Measurements from ENCODE around the gene BTLA.
"Not testable (repeated sequence)": the region's sequence is repeated elsewhere in the genome, so short reads cannot be mapped to it uniquely, and the experiment has no call there.

BTLA gene

GRCh38 chr3:112504123-112504522 lies 4.9 kb upstream of the BTLA start:
- DNase-seq (ENCODE audit: low read depth): no peak
- TF ChIP-seq, protein P1, sequence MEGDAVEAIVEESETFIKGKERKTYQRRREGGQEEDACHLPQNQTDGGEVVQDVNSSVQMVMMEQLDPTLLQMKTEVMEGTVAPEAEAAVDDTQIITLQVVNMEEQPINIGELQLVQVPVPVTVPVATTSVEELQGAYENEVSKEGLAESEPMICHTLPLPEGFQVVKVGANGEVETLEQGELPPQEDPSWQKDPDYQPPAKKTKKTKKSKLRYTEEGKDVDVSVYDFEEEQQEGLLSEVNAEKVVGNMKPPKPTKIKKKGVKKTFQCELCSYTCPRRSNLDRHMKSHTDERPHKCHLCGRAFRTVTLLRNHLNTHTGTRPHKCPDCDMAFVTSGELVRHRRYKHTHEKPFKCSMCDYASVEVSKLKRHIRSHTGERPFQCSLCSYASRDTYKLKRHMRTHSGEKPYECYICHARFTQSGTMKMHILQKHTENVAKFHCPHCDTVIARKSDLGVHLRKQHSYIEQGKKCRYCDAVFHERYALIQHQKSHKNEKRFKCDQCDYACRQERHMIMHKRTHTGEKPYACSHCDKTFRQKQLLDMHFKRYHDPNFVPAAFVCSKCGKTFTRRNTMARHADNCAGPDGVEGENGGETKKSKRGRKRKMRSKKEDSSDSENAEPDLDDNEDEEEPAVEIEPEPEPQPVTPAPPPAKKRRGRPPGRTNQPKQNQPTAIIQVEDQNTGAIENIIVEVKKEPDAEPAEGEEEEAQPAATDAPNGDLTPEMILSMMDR (IDR thresholded peaks at IDR 0.05; ENCODE audit: insufficient read depth, low read depth, low read length, missing control alignments): no peak
- H3K4me3 ChIP-seq (ENCODE audit: low read length): no peak overlapping the region

DNA sequence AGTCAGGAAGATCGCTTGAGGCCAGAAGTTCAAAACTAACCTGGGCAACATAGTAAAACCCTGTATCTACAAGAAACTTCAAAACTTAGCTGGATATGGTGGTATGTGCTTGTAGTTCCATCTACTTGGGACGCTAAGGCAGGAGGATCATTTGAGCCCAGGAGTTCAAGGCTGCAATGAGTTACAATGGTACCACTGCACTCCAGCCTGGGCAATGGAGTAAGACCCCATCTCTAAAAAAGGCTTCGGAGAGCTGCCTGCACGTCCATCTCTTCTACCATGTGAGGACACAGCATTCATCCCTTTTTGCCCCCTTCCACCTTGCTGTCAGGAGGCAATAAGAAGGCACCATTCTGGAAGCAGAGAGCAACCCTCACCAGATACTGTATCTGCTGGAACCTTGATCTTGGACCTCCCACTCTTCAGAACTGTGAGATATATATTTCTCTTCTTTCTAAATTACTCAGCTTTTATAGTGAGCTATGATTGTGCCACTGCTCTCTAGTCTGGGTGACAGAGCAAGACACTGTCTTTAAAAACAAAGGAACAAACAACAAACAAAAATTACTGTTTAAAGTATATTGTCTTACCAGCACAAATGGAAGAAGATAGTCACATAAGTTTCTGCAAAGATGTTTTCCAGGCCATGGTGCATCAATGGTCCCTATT lies 4.2 kb upstream of the BTLA start:
- TF ChIP-seq, protein P1 (IDR thresholded peaks at IDR 0.05; ENCODE audit: insufficient read depth, low read depth, low read length, missing control alignments): no peak
- no peak overlapping the region for H3K4me3 ChIP-seq (ENCODE audit: low read length)
- DNase-seq (ENCODE audit: low read depth): no peak

- H3K4me3 ChIP-seq (ENCODE audit: low read length): no peak overlapping the region
- no peak for DNase-seq (ENCODE audit: low read depth)
- TF ChIP-seq, protein P1 (IDR thresholded peaks at IDR 0.05; ENCODE audit: insufficient read depth, low read depth, low read length, missing control alignments): no peak
Measured at GRCh38 chr3:112500621-112501020, 1.3 kb upstream of the BTLA start.

- no peak for DNase-seq (ENCODE audit: low read depth)
- no peak overlapping the region for H3K4me3 ChIP-seq (ENCODE audit: low read length)
- TF ChIP-seq, protein P1 (IDR thresholded peaks at IDR 0.05; ENCODE audit: insufficient read depth, low read depth, low read length, missing control alignments): no peak
Measured at GRCh38 chr3:112497897-112498548, 1.2 kb downstream of the BTLA start.

- DNase-seq (ENCODE audit: low read depth): no peak
- TF ChIP-seq, protein P1 (IDR thresholded peaks at IDR 0.05; ENCODE audit: insufficient read depth, low read depth, low read length, missing control alignments): no peak
- no peak overlapping the region for H3K4me3 ChIP-seq (ENCODE audit: low read length)
Measured at GRCh38 chr3:112496366-112497067, 2.8 kb downstream of the BTLA start.

DNA sequence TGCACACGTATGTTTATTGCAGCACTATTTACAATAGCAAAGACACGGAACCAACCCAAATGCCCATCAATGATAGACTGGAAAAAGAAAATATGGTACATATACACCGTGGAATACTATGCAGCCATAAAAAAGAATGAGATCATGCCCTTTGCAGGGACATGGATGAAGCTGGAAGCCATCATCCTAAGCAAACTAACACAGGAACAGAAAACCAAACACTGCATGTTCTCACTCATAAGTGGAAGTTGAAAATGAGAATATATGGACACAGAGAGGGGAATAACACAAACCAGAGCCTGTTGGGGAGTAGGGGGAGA lies 4.9 kb downstream of the BTLA start:
- DNase-seq (ENCODE audit: low read depth); H3K4me3 ChIP-seq (ENCODE audit: low read length): not testable (repeated sequence)

DNA sequence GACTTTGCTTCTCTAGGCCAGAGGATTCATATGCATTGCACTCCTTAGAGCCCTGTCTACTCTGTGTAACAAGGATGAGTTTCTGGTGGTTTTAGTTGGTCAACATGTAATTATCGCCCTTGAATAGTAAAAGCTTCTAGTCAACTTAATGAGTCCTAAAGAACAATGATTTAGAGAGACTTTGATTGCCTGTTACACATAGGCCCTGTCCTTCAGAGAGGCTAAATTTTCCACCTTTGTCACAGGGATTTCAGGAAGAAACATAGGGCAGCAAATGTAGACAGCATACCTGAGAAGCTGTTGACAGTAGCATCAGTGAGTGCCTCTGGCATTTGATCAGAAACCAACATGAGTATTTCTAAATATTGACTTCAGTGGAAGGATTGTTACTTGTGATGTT lies 7.1 kb downstream of the BTLA start:
- DNase-seq (ENCODE audit: low read depth): no peak
- TF ChIP-seq, protein P1 (IDR thresholded peaks at IDR 0.05; ENCODE audit: insufficient read depth, low read depth, low read length, missing control alignments): no peak
- no peak overlapping the region for H3K4me3 ChIP-seq (ENCODE audit: low read length)
